NCI-H2227 treated with DMSO at 0.1 percent for 48 hours (cell line): Measurements from ENCODE around the gene SETD7.
"Not testable (repeated sequence)": the region's sequence is repeated elsewhere in the genome, so short reads cannot be mapped to it uniquely, and the experiment has no call there.

Experiments used
- DNase-seq: peaks from one replicate; lab custom pipeline; 2025; lab: John Stamatoyannopoulos, UW

The SETD7 gene

DNA sequence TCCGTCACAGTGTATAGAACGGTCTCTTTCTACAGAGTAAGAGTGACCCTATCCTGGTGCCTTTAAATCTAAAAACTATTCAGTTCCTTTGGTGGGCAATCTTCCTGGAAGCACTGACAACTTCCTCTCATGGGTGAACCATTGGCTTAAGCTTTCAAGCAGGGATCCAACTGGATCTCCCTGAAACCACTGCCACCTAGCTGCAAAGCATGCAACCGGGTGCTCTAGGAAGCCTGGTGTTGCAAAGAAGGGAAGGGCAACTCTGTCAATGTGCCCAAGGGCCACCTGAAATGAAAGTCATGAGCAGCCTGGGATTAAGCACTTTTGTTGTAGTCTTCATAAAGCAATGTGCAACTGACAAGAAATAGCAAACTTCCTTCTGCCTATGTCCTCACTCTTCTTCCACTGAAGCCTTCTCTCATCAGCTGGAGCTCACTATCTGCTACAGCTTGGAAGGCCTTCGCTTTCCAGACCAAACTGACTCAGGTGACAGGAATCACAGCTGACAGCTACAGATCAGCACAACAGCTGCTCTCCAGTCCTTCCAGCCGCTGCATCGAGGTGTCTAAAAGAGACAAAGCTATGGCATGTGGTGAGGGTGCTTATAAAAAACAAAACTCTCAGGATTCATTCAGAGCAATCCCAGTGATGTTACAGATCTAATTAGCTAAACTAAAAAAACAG, 46.1 kb downstream of the SETD7 start:
- DNase-seq = no peak

DNA sequence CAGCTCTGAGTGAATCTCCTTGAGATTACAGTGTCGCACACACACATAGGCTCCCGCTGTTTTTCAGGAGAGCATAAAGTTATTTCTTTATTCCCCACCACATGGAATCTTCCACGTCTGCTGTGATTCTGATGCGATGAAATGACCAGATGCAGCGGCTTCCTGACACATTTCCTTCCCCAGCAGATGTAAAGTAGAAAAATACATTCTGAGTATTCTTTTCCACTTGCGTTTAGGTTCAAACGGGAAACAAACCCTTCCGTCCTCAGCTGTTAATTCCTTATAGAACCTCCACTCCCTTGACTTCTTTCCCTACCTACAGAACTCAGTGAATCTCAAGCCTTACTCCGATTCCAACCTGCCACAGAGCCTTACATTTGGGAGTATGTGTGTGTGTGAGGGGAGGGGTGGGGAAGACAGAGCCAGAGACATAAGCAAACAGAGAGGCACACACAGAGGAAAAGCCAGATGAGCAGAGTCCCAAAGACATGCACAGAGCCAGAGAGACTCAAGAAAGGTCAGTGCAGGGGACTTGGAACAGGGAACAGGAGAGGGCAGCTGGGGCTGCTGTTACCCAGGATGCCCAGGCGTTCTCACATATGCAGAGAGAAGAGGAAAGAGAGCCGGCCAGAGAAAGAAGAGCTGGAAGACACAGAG, 47.3 kb downstream of the SETD7 start:
- no peak for DNase-seq

DNA sequence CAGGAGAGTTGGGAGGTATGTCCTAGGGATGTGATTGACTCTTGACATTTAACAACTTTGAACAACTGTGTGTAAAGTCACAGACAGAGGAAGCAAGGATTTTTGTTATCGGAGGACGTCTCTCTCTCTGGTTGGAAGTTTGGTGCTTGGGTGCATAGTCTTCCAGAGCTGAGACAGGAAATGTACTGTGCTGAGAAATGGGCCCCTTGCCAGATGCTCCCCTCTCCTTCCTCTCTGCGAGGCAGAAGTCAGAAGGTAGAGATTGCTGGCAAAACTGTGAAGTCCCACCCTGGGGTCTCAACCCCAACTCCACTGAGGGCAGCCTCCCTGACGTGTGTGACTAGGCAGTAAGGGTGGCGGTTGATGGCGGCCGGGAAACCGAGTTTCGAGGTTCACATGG, 49.2 kb downstream of the SETD7 start:
- no peak for DNase-seq

DNA sequence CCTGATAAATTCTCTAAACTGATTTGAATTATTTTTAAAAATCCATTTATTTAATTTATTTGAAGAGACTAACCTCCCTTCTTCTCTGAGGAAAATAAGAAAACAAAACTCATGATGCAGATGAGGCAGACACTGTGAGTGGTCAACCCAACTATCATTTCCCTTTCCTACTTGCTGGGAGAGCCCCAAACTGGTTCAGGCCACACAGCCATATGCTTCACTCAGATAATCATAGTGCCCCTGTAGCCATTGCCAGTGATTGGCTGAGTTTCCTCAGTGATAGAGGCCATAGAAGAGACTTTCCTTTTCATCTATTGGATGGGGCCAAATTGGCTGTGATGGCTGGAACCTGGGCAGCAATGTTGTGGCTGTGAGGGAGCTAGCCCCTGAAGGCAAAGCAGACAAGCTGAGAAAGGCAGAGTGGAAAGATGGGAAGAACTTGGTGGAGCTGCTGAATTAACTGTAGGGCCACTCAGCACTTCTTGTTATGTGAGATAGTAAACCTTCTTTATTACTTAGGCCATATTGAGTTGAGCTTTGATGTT, 52.3 kb downstream of the SETD7 start:
- no peak for DNase-seq

DNA sequence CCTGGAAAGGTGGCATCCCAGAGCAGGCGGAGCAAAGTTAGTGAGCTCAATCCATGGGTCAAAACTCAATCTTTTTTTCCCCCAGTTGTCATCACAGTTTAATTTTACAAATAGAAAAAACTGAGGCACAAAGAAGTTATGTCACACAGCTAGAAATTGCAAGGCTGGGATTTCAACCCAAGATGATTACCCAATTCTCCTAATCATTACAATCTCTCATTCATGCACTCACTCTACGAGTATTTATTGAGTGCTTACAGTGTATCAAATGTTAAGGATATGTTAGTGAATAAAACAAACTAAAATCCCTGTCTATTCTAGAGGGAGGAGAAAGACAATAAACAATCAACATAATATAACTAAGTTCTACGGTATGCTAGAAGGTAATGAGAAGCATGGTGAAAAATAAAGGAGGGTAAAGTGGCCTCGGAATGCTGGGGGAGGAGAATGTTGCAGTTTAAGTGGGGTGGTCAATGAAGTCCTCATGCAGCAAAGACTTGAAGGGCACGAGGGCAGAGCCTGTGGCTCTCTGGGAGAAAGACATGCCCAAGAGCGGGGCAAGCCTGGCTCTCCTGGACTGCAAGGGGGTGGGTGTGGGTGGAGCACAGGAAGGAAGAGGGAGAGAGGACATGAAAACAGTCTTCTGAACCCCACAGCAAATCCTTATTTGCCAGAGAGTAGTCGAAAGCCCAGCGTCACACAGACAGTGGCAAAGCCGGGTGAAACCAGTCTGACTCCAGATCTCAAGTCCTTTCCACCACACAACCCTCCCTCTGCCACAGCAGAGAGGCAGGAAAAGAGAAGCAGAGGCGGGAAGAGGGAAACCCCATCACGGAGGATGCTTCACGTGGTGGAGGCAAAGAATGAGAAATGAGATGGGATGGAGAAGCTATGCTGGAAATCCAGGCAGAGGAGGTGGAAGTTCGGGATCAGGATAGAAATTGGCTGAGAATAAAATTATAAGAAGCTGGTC, 53.8 kb downstream of the SETD7 start:
- no peak for DNase-seq

DNA sequence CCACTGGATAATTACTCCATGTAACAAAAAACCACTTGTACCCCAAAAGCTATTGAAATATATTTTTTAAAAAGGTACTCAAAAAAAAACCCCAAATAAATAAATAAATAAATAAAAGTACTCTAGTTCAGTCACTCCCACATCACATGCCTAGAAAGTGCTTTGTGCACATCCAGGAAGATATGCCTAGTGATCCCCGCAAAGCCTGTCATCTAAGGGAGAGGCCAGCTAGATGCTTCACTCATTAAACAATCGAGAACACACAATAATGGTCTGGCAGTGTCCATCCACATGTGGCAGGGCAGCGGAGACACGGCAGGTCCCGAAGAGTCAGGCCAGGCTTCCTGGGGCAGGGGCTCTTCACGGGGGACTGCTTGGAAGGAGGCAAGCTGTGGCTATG, 54.5 kb downstream of the SETD7 start:
- no peak for DNase-seq

DNA sequence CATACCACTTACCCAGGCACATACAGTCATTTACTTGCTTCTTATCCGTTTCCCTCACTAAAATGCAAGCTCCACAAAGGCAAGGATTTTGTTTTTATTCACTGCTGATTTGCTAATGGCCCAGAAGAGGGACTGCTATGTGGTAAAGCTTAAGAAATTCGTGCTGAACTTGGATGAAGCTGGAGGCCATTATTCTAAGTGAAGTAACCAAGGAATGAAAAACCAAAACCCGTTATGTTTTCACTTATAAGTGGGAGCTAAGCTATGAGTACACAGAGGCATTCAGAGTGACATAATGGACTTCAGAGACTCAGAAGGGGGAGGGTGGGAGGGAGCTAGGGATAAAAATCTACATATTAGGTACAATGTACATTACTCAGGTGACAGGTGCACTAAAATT, 54.9 kb downstream of the SETD7 start:
- DNase-seq = no peak

DNA sequence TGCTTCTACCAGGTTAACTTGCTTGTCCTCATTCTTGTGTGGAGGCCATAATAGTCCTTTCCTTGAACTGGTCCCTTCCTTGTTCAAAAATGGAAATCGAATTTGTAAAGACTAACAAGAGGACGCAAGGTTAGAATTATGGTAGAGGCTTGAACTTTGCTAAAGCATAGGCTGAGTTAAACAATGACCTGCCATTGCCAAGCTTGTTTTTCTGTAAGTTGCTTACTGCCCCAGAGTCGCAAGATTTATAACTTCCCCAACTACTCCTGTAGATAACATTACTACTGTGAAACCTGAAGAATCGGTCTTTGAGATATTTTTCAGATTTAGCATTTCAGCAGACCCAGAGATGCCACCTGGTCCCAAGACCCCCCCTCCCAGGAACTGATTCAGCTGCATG, 56.8 kb downstream of the SETD7 start:
- no peak for DNase-seq

DNA sequence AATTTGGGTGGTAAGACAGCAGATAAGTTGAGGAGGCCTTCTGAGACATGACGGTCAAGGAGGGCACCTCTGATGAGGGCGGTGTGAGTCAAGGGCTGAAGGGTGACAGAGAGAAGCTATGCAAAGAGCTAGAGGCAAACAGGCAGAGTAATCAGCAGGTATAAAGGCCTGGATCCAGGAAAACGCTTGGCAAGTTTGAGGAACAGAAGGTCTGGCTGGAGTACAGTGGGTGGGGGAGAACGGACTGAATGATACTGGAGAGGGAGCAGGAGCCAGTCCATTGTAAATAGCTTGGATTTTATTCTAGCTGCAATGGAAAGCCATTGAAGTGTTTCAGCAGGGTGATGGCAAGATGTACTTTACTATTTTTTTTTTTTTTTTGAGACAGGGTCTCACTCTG, 62.8 kb downstream of the SETD7 start:
- no peak for DNase-seq

DNA sequence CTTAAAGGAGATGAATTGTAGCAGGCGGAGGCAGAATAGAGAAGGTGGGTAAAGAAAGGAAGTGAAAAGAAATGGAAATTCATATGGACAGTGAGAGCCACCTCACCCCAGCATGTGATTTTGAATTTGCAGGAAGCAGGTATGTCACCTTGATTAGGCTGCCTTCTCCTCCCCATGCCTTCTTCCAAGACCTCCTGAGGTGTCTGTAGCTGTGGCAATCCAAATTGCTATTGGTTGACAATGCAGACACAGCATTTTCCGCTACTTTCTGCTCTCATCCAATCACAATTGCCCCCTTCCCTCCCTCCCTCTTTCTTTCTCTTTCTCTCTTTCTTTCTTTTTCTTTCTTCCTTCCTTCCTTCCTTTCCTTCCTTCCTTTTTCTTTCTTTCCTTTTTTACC, 63.6 kb downstream of the SETD7 start:
- DNase-seq = no peak

DNA sequence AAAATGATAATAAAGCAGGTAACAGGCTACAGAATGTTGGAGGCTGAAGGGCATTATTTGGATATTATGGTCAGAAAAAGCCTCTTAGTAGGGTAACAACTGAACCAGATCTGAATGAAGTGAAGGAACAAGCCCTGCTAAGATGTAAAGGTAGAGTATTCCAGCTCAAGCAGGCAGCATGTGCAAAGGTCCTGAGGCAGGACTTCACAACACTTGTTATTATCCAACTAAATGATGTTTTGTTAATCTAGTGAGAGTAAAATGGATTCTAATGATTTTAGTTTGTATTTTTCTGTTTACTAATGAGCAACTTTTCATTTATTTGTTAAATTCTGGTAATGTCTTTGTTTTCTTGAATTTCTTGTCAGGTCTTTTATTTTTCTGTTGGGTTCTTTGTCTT, 66.4 kb downstream of the SETD7 start:
- DNase-seq = no peak

DNA sequence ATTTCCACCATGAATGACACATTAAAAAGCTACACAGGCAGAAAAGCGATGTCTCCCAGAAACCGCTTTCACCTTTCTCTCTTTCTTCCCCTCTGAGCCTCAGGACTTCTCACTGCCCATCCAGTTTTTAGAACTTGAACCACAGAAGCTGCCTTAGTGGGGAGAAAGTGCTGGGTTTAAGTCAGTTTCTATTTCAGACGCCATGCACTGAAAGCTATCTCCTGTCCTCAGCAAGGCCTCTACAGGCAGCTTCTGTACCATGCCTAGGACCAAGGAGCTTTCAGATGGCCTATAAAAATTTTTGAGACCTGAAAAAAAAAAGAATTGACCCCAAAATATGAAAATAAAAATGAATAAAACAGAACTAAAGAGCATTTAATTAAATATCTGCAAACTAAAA, 67.6 kb downstream of the SETD7 start:
- no peak for DNase-seq

DNA sequence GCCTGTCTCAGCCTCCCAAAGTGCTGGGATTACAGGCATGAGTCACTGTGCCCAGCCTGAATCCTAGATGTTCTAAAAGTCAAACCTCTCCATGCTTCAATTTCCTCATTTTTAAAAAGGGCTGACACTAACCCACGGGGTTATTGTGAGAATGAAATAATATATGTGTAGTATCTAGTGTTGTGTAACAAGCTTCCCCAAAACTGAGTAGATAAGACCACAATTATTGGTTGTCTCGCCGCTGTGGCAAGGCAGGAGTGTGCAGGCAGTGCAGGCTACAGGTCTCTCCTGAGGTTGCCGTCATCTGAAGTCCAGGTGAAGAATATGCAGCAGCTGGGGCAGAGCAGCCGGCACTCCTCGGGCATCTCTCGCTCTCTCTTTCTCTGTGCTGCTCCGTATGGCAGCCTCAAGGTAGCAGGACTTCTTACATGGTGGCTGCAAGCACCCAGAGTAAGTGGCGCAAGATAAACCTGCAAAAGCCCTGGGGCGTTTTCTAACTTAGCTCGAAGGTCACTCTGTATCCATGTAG, 71.2 kb downstream of the SETD7 start:
- DNase-seq = no peak

DNA sequence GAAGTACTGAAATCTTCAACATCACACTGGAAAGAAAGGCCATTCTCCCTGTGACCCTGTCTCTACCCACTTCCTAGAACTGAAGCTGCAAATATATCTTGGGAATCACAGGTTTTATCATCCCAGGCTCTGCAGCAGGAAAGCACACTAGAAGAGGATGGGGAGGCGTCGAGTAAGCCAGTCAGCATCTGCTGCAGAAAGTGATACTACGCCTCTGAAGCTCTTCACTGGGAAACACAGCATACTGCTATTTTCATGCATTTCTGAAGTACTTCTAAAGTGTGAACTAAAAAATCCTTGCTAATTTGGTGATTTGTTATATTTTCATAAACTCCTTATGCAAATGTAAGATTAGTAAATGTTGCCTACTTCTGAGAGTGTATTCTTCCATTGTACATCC, 73.0 kb downstream of the SETD7 start:
- DNase-seq = no peak

DNA sequence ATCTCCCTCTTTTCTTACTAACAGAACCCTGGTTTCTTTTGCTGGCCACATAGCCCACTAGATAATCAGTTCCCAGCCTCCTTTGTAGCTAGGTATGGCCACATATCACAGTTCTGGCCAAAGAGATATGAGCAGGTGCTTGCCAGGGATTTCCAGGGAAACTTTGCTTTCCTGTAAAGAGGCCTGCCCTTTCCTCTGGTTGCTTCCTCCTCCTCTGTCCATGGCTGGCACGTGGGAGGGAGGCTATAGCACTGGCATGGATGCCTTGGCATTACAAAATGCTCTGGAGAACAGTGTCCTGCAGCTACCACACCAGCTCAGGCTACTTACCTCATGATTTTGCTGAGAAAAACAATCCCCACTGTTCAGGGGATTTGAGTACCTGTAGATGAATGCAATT, 74.6 kb downstream of the SETD7 start:
- DNase-seq = no peak

DNA sequence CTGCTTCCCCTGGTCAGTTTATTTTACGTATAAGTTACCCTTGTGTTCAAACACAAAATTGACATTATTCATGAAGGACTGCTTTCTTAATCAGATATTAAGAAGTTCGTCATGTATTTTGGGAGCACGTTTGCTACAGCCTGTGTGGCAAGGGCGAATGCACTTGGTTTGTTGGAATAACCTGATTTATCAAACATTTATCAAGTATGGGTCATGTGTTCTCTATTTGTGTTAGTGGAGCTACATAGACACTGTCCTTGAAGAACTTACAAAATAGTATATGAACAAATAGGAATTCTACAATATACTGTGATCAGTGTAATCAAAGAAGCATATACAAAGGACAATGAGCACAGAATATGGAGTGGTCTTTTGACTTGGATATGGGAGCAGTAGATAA, 79.7 kb downstream of the SETD7 start:
- DNase-seq = no peak

DNA sequence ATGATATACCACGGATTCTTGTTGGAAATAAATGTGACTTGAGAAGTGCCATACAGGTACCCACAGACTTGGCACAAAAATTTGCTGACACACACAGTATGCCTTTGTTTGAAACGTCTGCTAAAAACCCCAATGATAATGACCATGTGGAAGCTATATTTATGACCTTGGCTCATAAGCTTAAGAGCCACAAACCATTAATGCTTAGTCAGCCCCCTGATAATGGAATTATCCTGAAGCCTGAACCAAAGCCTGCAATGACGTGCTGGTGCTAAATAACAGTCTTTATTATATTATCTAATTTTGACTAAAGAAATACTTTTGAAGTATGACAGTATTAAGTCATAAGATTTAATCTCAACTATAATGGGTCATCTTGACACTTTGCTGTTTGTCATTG, 83.2 kb downstream of the SETD7 start:
- no peak for DNase-seq

DNA sequence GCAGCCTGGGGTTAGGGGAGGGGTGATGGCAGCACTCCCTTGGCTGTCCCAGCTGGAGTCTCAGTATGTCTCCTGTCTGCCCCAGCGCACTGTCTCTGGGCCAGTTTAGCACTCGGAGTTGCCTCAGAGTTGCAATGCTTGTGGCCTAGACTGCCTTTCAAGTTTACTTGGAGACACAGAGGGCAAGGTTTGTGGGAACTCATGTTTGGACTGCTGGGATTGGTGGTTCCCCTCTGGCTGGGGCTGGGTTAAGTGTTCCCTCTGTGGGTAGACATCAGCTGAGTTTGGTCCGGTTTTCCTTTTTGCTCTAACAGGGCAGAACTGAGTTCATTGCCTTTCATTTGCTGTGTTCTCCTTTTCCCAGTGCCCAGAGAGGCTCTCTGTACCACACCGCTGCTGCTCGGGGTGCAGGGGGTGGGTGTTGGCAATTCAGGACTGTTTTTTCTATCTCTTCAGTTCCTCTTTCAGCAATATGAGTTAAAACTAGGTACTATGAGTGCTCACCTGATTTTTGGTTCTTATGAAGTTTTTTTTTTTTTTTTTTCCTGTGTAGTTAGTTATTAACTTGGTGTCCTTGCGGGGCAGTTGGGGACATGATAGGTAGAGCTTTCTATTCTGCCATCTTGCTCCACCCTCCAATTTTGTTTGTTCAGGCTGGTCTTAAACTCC, 84.9 kb downstream of the SETD7 start:
- no peak for DNase-seq

DNA sequence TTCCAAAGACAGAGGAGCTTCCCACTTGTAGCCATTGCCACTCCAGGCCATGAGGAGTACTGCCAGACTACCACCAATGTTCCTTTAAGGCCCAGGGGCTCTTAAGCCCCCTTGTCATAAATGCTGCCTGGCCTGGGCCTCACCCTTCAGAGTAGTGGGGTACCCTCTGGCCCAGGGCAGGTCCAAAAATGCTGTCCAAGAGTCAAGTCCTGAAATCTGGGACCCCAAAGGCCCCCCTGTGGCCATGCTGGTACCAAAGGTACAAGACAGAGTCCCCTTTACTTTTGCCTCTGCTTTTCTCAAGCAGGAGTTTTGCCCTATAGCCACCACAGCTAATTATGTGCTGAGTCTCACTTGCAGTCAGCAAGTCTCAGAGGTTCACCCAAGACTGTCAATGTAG, 85.7 kb downstream of the SETD7 start:
- no peak for DNase-seq

DNA sequence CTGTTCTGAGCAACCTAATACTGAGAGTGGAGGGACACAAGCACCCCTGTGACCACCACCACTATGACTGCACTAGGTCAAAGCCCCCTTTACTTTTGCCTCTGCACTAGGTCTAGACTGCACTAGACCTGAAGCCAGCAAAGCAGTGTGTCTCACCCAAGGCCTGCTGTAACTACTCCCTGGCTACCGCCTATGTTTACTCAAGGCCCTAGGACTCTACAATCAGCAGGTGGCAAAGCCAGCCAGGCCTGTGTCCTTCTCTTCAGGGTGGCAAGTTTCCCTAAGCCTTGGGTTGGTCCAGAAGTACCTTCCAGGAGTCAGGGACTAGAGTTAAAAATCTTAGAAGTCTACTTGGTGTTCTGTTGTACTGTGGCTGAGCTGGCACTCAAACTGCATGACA, 86.2 kb downstream of the SETD7 start:
- DNase-seq = no peak

DNA sequence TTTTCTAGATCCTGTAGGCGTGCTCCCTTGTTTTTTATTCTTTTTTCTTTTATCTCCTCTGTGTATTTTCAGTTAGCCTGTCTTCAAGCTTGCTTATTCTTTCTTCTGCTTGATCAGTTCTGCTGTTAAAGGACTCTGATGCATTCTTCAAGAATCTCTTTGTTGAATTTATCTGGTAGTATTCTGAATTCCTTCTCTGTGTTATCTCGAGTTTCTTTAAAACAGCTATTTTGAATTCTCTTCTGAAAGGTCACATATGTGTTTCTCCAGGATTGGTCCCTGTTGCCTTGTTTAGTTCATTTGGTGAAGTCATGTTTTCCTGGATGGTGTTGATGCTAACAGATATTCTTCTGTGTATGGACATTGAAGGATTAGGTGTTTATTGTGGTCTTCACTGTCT, 86.8 kb downstream of the SETD7 start:
- no peak for DNase-seq

DNA sequence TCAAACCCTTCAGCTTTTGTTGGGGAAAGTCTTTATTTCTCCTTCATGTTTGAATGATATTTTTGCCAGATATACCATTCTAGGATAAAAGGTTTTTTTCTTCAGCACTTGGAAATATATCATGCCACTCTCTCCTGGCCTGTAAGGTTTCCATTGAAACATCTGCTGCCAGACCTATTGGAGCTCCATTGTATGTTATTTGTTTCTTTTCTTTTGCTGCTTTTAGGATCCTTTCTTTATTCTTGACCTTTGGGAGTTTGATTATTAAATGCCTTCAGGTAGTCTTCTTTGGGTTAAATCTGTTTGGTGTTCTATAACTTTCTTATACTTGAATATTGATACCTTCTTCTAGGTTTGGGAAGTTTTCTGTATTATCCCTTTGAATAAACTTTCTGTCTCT, 87.3 kb downstream of the SETD7 start:
- DNase-seq = not testable (repeated sequence)
